ENCODE measurements around the gene MAPT.

The MAPT gene

GRCh38 chr17:46061435-46061834, 167.1 kb downstream of the MAPT start:
- TF ChIP-seq MYC (IDR thresholded peaks at IDR 0.05; ENCODE audit: low read depth, low read length) (no peak), MAX (IDR thresholded peaks at IDR 0.05; ENCODE audit: low read depth, low read length) (no peak), POLR2A (IDR thresholded peaks at IDR 0.05; ENCODE audit: extremely low read depth, insufficient read length) (no peak)
- TF ChIP-seq, protein P1, sequence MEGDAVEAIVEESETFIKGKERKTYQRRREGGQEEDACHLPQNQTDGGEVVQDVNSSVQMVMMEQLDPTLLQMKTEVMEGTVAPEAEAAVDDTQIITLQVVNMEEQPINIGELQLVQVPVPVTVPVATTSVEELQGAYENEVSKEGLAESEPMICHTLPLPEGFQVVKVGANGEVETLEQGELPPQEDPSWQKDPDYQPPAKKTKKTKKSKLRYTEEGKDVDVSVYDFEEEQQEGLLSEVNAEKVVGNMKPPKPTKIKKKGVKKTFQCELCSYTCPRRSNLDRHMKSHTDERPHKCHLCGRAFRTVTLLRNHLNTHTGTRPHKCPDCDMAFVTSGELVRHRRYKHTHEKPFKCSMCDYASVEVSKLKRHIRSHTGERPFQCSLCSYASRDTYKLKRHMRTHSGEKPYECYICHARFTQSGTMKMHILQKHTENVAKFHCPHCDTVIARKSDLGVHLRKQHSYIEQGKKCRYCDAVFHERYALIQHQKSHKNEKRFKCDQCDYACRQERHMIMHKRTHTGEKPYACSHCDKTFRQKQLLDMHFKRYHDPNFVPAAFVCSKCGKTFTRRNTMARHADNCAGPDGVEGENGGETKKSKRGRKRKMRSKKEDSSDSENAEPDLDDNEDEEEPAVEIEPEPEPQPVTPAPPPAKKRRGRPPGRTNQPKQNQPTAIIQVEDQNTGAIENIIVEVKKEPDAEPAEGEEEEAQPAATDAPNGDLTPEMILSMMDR (IDR thresholded peaks at IDR 0.05; ENCODE audit: low read depth, low read length), result no peak
- DNase-seq (ENCODE audit: low read depth), result peak; percentile 27
- H3K4me3 ChIP-seq (ENCODE audit: low read depth, low read length), result no peak overlapping the region

DNA sequence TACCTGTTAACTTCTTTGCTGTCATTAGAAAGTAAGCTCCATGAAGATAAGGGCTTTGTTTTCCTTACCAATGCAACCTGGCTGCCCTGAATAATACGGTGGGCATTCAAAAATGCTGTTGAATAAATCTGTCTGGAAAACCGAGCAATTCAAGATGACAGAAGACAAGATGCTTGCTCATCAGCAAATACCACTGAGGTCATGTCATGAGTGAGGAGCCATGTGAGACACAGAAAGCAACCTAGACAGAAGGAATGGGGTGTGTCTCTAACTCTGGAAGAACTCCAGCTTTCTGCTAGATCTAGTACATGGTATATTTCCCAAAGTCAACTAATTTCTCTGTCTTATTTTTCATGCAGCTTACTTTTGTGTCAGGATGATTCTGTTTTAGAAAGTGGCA, 168.9 kb downstream of the MAPT start:
- no peak overlapping the region for H3K4me3 ChIP-seq (ENCODE audit: low read depth, low read length)
- no peak for TF ChIP-seq POLR2A (IDR thresholded peaks at IDR 0.05; ENCODE audit: extremely low read depth, insufficient read length)
- TF ChIP-seq, protein P1 (IDR thresholded peaks at IDR 0.05; ENCODE audit: low read depth, low read length), result no peak
- TF ChIP-seq MAX (IDR thresholded peaks at IDR 0.05; ENCODE audit: low read depth, low read length), result no peak
- TF ChIP-seq MYC (IDR thresholded peaks at IDR 0.05; ENCODE audit: low read depth, low read length), result no peak
- no peak for DNase-seq (ENCODE audit: low read depth)

DNA sequence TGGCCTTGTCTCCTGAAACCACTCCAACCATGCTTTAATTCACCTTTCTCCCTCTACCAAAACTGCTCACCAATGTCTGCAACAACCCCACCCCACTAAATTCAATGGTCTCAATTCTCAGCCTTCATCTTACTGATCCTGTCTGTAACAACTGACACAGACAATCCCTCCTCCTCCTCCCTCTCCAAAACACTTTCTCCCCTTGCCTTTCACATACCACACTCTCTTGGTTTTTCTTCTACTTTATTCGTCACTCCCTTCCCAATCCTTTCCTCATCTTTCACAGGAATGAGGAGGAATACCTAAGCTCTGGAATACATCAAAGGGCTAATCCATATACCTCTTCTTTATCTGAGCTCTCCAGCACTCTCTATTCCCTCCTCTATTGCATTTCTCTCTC, 170.1 kb downstream of the MAPT start:
- DNase-seq (ENCODE audit: low read depth), result no peak
- H3K4me3 ChIP-seq (ENCODE audit: low read depth, low read length), result no peak overlapping the region
- no peak for TF ChIP-seq POLR2A (IDR thresholded peaks at IDR 0.05; ENCODE audit: extremely low read depth, insufficient read length)
- no peak for TF ChIP-seq MAX (IDR thresholded peaks at IDR 0.05; ENCODE audit: low read depth, low read length)
- TF ChIP-seq, protein P1 (IDR thresholded peaks at IDR 0.05; ENCODE audit: low read depth, low read length), result no peak
- TF ChIP-seq MYC (IDR thresholded peaks at IDR 0.05; ENCODE audit: low read depth, low read length), result no peak

- no peak overlapping the region for H3K4me3 ChIP-seq (ENCODE audit: low read depth, low read length)
- no peak for DNase-seq (ENCODE audit: low read depth)
- TF ChIP-seq, protein P1 (IDR thresholded peaks at IDR 0.05; ENCODE audit: low read depth, low read length), result no peak
- TF ChIP-seq MYC (IDR thresholded peaks at IDR 0.05; ENCODE audit: low read depth, low read length) (no peak), POLR2A (IDR thresholded peaks at IDR 0.05; ENCODE audit: extremely low read depth, insufficient read length) (no peak), MAX (IDR thresholded peaks at IDR 0.05; ENCODE audit: low read depth, low read length) (no peak)
These were observed 177.4 kb downstream of the MAPT start for GRCh38 chr17:46071796-46072195.

DNA sequence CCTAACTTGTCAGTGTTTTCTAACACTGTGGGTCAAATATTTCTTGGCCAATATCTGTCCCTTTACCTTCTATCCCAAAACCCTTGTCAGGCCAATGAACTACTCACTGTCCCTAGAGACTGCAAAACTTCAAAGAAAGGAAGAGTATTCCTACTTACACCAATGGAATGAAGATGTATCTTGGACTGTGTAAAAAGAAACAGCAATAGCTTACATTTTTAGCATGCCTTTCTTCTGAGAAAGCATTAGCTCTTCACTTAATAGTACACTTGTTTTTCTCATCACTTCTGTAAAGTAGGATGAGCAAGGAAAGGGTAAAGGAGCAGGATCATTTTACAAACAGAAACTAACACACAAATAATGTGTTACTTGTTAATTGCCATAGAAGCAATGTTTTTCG, 178.6 kb downstream of the MAPT start:
- TF ChIP-seq, protein P1 (IDR thresholded peaks at IDR 0.05; ENCODE audit: low read depth, low read length), result no peak
- TF ChIP-seq MAX (IDR thresholded peaks at IDR 0.05; ENCODE audit: low read depth, low read length), result no peak
- no peak for TF ChIP-seq MYC (IDR thresholded peaks at IDR 0.05; ENCODE audit: low read depth, low read length)
- TF ChIP-seq POLR2A (IDR thresholded peaks at IDR 0.05; ENCODE audit: extremely low read depth, insufficient read length), result no peak
- H3K4me3 ChIP-seq (ENCODE audit: low read depth, low read length), result no peak overlapping the region
- no peak for DNase-seq (ENCODE audit: low read depth)

GRCh38 chr17:46074540-46074939, 180.2 kb downstream of the MAPT start:
- TF ChIP-seq MAX (IDR thresholded peaks at IDR 0.05; ENCODE audit: low read depth, low read length) (no peak), MYC (IDR thresholded peaks at IDR 0.05; ENCODE audit: low read depth, low read length) (no peak), POLR2A (IDR thresholded peaks at IDR 0.05; ENCODE audit: extremely low read depth, insufficient read length) (no peak)
- TF ChIP-seq, protein P1 (IDR thresholded peaks at IDR 0.05; ENCODE audit: low read depth, low read length), result no peak
- DNase-seq (ENCODE audit: low read depth), result no peak
- no peak overlapping the region for H3K4me3 ChIP-seq (ENCODE audit: low read depth, low read length)

Data from NB4 (cell line).